GM23248 (cell line): ENCODE data around the gene GOLT1A. TPM values are rescaled to one million over a fixed set of nuclear protein-coding genes. Genes with fewer than 3 reads are reported as not detected.

Experiments
- DNase-seq: peaks from one replicate; pipeline ENCODE4 v3.0.0-alpha.2; 2015
- H2AFZ ChIP-seq: fragments of 200-600 bp; sonication (generic); 2 replicates; pipeline ENCODE4 v1.6.1; 2016; ENCODE audit warnings: antibody characterized with exemption
- H3F3A ChIP-seq: fragments of 200-600 bp; sonication (generic); 2 replicates; pipeline ENCODE4 v1.6.1; 2016; ENCODE audit warnings: mild to moderate bottlenecking, antibody characterized with exemption, mixed run types; ENCODE audit not compliant: insufficient read depth
- H3K27ac ChIP-seq: fragments of 200-600 bp; sonication (generic); 2 replicates; pipeline ENCODE4 v1.5.1; 2016; ENCODE audit warnings: mild to moderate bottlenecking
- H3K27me3 ChIP-seq: fragments of 200-600 bp; sonication (generic); replicated peaks from 2 replicates; pipeline ENCODE4 v1.6.1; 2016; ENCODE audit warnings: mild to moderate bottlenecking; ENCODE audit not compliant: insufficient read depth
- H3K36me3 ChIP-seq: fragments of 200-600 bp; sonication (generic); 2 replicates; pipeline ENCODE4 v1.6.1; 2016; ENCODE audit warnings: low read depth, mild to moderate bottlenecking
- H3K4me1 ChIP-seq: fragments of 200-600 bp; sonication (generic); 2 replicates; pipeline ENCODE4 v1.6.1; 2016; ENCODE audit warnings: mild to moderate bottlenecking; ENCODE audit not compliant: insufficient read depth
- H3K4me2 ChIP-seq: fragments of 200-600 bp; sonication (generic); one replicate; pipeline ENCODE4 v1.6.1; 2016; ENCODE audit warnings: mild to moderate bottlenecking; ENCODE audit not compliant: unreplicated experiment
- H3K4me3 ChIP-seq: fragments of 200-600 bp; sonication (generic); 2 replicates; pipeline ENCODE4 v1.5.1; 2016; ENCODE audit warnings: mild to moderate bottlenecking
- H3K79me2 ChIP-seq: fragments of 200-600 bp; sonication (generic); 2 replicates; pipeline ENCODE4 v1.6.1; 2016; ENCODE audit warnings: mild to moderate bottlenecking; ENCODE audit not compliant: insufficient read depth
- H3K9ac ChIP-seq: fragments of 200-600 bp; sonication (generic); 2 replicates; pipeline ENCODE4 v1.6.1; 2016; ENCODE audit warnings: mild to moderate bottlenecking
- H3K9me2 ChIP-seq: fragments of 200-600 bp; sonication (generic); 2 replicates; pipeline ENCODE4 v1.6.1; 2016; ENCODE audit warnings: mixed run types, mild to moderate bottlenecking, moderate library complexity; ENCODE audit not compliant: insufficient read depth
- H3K9me3 ChIP-seq: fragments of 200-600 bp; sonication (generic); one replicate; pipeline ENCODE4 v1.6.1; 2017; ENCODE audit warnings: low read depth
- H4K20me1 ChIP-seq: fragments of 200-600 bp; sonication (generic); 2 replicates; pipeline ENCODE4 v1.6.0; 2016; ENCODE audit not compliant: insufficient read depth
- EZH2 ChIP-seq: fragments of 200-600 bp; sonication (generic); IDR thresholded peaks from 2 replicates; pipeline ENCODE4 v1.6.1; 2018; ENCODE audit warnings: antibody characterized with exemption, mild to moderate bottlenecking; ENCODE audit not compliant: insufficient read depth, poor library complexity, severe bottlenecking
- EZH2phosphoT487 ChIP-seq: fragments of 200-600 bp; sonication (generic); IDR thresholded peaks from 2 replicates; pipeline ENCODE4 v1.6.1; 2018; ENCODE audit warnings: antibody characterized with exemption, moderate library complexity, mild to moderate bottlenecking, low read depth; ENCODE audit not compliant: insufficient read depth
- WGBS, 2 experiments: methylation state at CpG; one replicate each; pipeline ENCODE4 v1.1.6; 2015 to 2017; ENCODE audit warnings: low lambda C conversion rate in 2 of 2, low coverage in 1 of 2; ENCODE audit errors: missing lambda C conversion rate in 2 of 2; 5-methylcytosine and 5-hydroxymethylcytosine counted together
- in situ Hi-C: fragments of 300-500 bp; cut with MboI; formaldehyde crosslinking; loops from 2 replicates; pipeline ENCODE4 v1.15.0; 2020
- polyA plus RNA-seq: library from polyadenylated mRNA; unstranded; fragments of >200 nt; fragmentation: Nextera tagmentation; extraction: Ambion mirVana; gene quantifications from 2 replicates; pipeline ENCODE4 v1.2.1, GENCODE V29; 2016
- total RNA-seq: library from RNA; depleted of rRNA; stranded (reverse); fragments of >200 nt; shearing (Covaris generic); gene quantifications from 2 replicates; pipeline ENCODE4 v1.2.3, GENCODE V29; 2014

Gene GOLT1A
- total and polyA plus RNA-seq, 2 experiments from 2014 or later, result not detected

DNA sequence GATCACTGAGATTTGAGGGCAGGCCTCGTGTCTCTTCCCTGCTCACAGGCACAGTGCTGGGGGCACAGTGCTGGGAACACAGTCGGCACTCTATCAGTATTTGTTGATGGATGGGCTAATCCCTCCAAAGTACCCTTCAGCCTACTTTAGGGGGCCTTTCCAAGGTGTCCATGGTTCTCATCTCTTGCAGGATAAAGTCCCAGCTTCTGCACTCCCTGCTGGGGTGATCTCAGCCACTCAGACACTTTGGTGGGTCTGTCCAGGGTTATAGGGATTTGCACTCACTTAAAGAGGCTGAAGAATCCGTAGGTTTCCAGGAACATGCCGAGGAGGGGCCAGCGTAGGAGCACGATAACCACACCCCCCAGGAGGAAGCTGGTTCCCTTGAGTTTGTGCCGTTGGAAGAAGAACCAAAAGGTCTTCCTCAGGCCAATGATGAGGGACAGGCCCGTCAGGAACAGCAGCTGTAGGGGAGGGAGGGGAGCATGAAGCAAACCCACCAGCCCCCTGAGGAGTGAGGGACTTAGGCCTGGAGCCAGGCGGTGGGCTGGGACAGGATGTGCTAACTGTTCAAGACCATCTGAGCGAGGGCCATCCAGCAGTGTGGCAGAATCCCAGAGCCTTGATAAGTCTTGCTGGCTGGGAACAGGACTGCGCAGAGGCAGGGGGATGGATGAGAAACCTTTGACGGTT, 12.3 kb downstream of the GOLT1A start:
- TF ChIP-seq EZH2 (no peak), EZH2phosphoT487 (no peak)
- H3K4me2 ChIP-seq, result no peak overlapping the region
- H3K9me2 ChIP-seq, result no peaks in the 10 kb centered on the region
- no peak overlapping the region for H3K4me3 ChIP-seq
- no peak for DNase-seq
- H3K27ac ChIP-seq, result no peak overlapping the region
- no peak overlapping the region for H3K9ac ChIP-seq
- in situ Hi-C loops, result no loop called here
- no peaks in the 10 kb centered on the region for H3K9me3 ChIP-seq
- H3K79me2 ChIP-seq, result no peaks in the 10 kb centered on the region
- peaks cover 21% of the 10 kb centered on the region for H3K4me1 ChIP-seq
- H3F3A ChIP-seq, result no peaks in the 10 kb centered on the region
- no peak overlapping the region for H2AFZ ChIP-seq
- 88 to 89% methylated on average over 12 of the region's 12 CpGs for WGBS, 2 experiments
- 0 out of 2 replicates have a peak, but pooled peaks cover 4% of the 10 kb centered on the region for H3K27me3 ChIP-seq
- H3K36me3 ChIP-seq, result no peaks in the 10 kb centered on the region
- H4K20me1 ChIP-seq, result no peaks in the 10 kb centered on the region

- H3K27ac ChIP-seq, result no peak overlapping the region
- in situ Hi-C loops, result no loop called here
Observed at GRCh38 chr1:204199579-204199978, 14.2 kb downstream of the GOLT1A start.

GRCh38 chr1:204198348-204199340, 15.1 kb downstream of the GOLT1A start:
- Histone ChIP-seq H3K9me2 (no peaks in the 10 kb centered on the region), H4K20me1 (no peaks in the 10 kb centered on the region), H3K9ac (no peak overlapping the region), H3K36me3 (no peaks in the 10 kb centered on the region), H3F3A (0 out of 2 replicates have a peak, but pooled peaks cover 3% of the 10 kb centered on the region), H3K4me2 (peak overlapping the region; percentile 34), H3K4me1 (peaks cover 18% of the 10 kb centered on the region), H3K27me3 (no peaks in the 10 kb centered on the region; the same call in 1 of the 2 replicates), H3K9me3 (no peaks in the 10 kb centered on the region), H3K4me3 (no peak overlapping the region), H3K27ac (no peak overlapping the region), H3K79me2 (no peaks in the 10 kb centered on the region), H2AFZ (peak overlapping the region; percentile 23; the same call in 1 of the 2 replicates)
- 65 to 70% methylated on average over 18 of the region's 18 CpGs for WGBS, 2 experiments
- in situ Hi-C loops, result no loop called here
- DNase-seq, result peak; percentile 83
- no peak for TF ChIP-seq EZH2
- no peak for TF ChIP-seq EZH2phosphoT487

More at GRCh38 chr1:204199579-204199978, 14.2 kb downstream of the GOLT1A start:
- DNase-seq, result no peak
- 83 to 85% methylated on average over 9 of the region's 9 CpGs for WGBS, 2 experiments
- H3K9ac ChIP-seq, result no peak overlapping the region
- no peaks in the 10 kb centered on the region for H3K9me2 ChIP-seq
- H3K9me3 ChIP-seq, result no peaks in the 10 kb centered on the region
- no peaks in the 10 kb centered on the region for H3K36me3 ChIP-seq
- H2AFZ ChIP-seq, result 0 out of 2 replicates have a peak overlapping the region, but pooled peaks have one; percentile 23
- TF ChIP-seq EZH2phosphoT487 (no peak), EZH2 (no peak)
- H3K4me2 ChIP-seq, result no peak overlapping the region
- H3K4me3 ChIP-seq, result no peak overlapping the region
- H3K27me3 ChIP-seq, result 0 out of 2 replicates have a peak, but pooled peaks cover 2% of the 10 kb centered on the region
- H3K4me1 ChIP-seq, result peaks cover 18% of the 10 kb centered on the region
- H4K20me1 ChIP-seq, result no peaks in the 10 kb centered on the region
- H3F3A ChIP-seq, result 0 out of 2 replicates have a peak, but pooled peaks cover 3% of the 10 kb centered on the region
- no peaks in the 10 kb centered on the region for H3K79me2 ChIP-seq

- Histone ChIP-seq H3K36me3 (no peaks in the 10 kb centered on the region), H3K27me3 (peaks cover 5% of the 10 kb centered on the region; the same call in 1 of the 2 replicates), H4K20me1 (no peaks in the 10 kb centered on the region), H3K9me2 (no peaks in the 10 kb centered on the region), H3K27ac (no peak overlapping the region), H3K4me1 (peaks cover 18% of the 10 kb centered on the region), H3K4me3 (no peak overlapping the region), H3K79me2 (no peaks in the 10 kb centered on the region), H3K4me2 (no peak overlapping the region), H2AFZ (no peak overlapping the region), H3F3A (0 out of 2 replicates have a peak, but pooled peaks cover 3% of the 10 kb centered on the region), H3K9ac (no peak overlapping the region), H3K9me3 (no peaks in the 10 kb centered on the region)
- no peak for TF ChIP-seq EZH2
- TF ChIP-seq EZH2phosphoT487, result no peak
- WGBS, 2 experiments, result 84 to 87% methylated on average over 5 of the region's 5 CpGs
- in situ Hi-C loops, result no loop called here
- no peak for DNase-seq
Observed at GRCh38 chr1:204197068-204197467, 16.7 kb downstream of the GOLT1A start.
